GM19099 (cell line): Measurements from ENCODE around the gene TRIM10.

Experiments
- POLR2A ChIP-seq: IDR thresholded peaks from 3 replicates; pipeline ENCODE4 v1.6.1; 2011; ENCODE audit warnings: low read depth; ENCODE audit not compliant: insufficient read length; ENCODE audit errors: extremely low read depth

Gene TRIM10

DNA sequence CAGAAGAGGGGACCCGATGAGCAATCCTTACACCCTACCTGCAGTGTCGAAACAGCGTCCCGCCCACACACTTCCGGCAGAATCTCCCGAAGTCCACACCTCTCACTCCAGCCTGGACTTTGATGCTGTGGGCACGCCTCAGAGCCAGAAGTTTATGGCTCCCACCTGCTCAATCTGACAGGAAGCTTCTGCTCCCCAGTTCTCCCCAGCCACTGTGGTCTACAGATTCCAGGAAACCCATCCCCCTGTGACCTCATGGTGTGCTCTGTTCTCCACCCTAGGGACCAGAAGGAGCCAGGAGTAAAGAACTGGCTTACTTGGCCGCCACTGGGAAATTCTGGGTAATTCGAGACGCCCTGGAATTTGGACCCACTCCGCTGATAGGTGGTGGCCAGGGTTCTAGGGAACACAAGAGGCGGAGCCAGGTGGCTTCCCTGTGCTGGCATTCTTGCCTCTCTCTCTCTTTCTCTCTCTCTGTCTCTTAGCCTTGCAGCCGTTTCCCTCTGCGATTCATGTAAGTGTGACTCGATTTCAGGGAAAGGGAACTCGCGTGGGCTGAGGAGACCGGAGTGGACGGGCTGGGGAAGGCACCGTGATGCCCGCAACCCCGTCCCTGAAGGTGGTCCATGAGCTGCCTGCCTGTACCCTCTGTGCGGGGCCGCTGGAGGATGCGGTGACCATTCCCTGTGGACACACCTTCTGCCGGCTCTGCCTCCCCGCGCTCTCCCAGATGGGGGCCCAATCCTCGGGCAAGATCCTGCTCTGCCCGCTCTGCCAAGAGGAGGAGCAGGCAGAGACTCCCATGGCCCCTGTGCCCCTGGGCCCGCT, 2.3 kb upstream of the TRIM10 start, which contains the start of gene TRIM15:
Gene TRIM15, plus strand, starts transcription at position 457 of the 828 bp plus-strand sequence. Its CDS starts 139 bp downstream, at position 596.
- no peak for TF ChIP-seq POLR2A

- TF ChIP-seq POLR2A: no peak
These were observed 1.5 kb upstream of the TRIM10 start for GRCh38 chr6:30162265-30163089.

- TF ChIP-seq POLR2A: no peak
These were observed 815 bp downstream of the TRIM10 start for GRCh38 chr6:30160008-30160784.

- no peak for TF ChIP-seq POLR2A
These were observed 2.5 kb downstream of the TRIM10 start for GRCh38 chr6:30158475-30159040.

GRCh38 chr6:30157999-30158398, 3.0 kb downstream of the TRIM10 start:
- TF ChIP-seq POLR2A: no peak

DNA sequence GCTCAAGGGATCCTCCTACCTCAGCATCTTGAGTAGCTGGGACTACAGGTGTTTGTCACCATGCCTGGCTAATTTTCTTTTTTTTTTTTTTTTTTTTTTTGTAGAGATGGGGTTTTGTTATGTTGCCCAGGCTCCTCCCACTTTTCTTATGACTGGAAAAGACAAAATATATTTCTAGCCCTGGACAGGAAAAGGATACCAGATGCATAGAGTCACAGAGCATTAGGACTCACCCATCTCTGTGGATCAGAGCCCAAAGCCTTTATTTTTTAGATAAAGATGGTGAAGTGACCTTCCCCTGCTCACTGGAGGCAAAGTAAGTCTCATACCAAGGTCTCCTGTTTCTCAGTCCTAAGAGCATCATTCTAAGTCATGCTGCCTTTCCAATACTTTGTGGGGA, 3.4 kb downstream of the TRIM10 start:
- TF ChIP-seq POLR2A: no peak

DNA sequence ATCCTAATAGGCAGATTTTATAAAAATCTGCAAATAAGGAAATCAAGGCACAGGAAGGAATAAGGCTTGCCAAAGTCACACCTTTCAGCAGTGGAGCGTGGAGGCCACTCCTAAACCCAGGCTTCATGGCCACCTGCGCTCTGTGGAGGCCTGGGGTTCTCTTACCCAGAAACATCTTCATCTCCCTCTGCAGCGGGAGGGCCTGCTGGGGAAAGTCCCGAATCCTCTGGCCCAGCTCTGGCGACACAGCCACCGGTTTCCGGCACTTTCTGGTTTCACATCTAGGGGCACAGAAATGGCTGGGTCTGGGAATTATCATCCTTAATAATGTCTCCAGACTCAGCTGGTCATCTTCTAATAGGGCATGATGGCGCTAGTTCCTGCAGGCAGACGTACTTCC, 4.2 kb downstream of the TRIM10 start:
- TF ChIP-seq POLR2A: no peak

DNA sequence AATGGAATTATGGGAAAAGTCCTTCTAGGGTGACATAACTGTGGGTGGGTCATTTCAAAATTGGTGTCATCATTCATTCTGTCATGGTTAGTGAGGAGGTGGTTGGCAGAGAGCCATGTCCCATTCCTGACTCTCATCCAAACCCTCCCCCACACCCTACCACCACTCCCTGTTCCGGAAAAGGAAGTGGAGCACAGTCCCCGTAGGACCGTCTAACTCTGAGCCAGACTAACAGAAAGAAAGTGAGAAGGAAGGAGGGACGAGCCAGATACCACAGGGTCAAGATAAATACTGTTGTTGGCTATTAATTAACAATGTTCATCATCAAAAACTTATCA, 4.8 kb downstream of the TRIM10 start:
- no peak for TF ChIP-seq POLR2A

- TF ChIP-seq POLR2A: no peak
These were observed 5.3 kb downstream of the TRIM10 start for GRCh38 chr6:30155520-30156261.

- TF ChIP-seq POLR2A: no peak
These were observed 6.1 kb downstream of the TRIM10 start for GRCh38 chr6:30154709-30155519.

- no peak for TF ChIP-seq POLR2A
These were observed 7.0 kb downstream of the TRIM10 start for GRCh38 chr6:30154061-30154460.

DNA sequence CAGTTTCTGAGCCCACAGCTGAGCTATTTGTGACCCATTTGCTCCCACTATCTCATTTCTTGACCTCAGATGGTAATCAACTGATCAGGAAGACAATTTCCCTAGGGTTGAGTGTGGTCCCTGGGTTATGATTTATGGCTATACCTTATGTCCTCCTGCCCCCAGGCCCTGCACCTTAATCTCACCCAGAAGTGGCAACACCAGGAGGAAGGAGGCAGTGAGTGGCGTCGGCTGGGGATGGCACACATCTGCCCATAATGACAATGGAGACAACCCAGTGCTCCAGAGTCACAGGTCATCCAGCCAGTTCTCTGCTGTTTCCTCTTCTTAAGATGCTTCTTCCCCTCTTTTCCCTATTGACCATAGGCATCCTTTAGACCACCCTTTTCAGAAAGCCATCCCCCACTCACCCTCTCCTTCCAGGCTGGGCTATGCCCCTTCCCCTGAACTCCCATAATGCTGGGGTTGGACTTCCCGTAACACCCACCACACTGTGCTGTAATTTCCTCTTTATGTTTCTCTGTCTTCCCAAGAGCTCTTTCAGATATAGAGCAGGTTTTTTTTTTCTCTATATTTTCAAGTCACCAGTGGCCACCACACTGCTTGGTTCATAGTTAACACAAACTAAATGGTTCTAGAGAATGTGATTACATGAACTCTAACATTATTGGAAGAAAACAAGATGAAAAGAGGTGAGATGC, 8.0 kb downstream of the TRIM10 start:
- TF ChIP-seq POLR2A: no peak
